SK-N-MC (cell line): ENCODE measurements around the gene SNX24.

Experiments
- EZH2 ChIP-seq: fragments of 200-600 bp; sonication (generic); IDR thresholded peaks from one replicate; pipeline ENCODE4 v1.6.1; 2017; ENCODE audit warnings: antibody characterized with exemption
- FOXP2 ChIP-seq: optimal IDR thresholded peaks from 2 replicates; pipeline ENCODE3; 2011; ENCODE audit warnings: mild to moderate bottlenecking, moderate library complexity; ENCODE audit not compliant: insufficient read depth; ENCODE audit errors: extremely low read length, control extremely low read depth
- POLR2AphosphoS5 ChIP-seq: IDR thresholded peaks from 2 replicates; pipeline ENCODE4 v1.6.1; 2012; ENCODE audit warnings: mild to moderate bottlenecking, low read depth, low read length, borderline replicate concordance

GRCh38 chr5:122844910-122845228 is 544 bp upstream of the SNX24 start:
- no peak for TF ChIP-seq EZH2
- TF ChIP-seq POLR2AphosphoS5: no peak
- TF ChIP-seq FOXP2: no peak
